Body of pancreas (tissue), 4 donors: ENCODE results near the gene CENPC. TPM values are rescaled to one million over a fixed set of nuclear protein-coding genes. Genes with fewer than 3 reads are reported as not detected.
A peak's percentile ranks its signal among the peaks of the same experiment; 100 is the strongest.

ENCODE experiments used
- ATAC-seq: fragments of 150-250 bp; one replicate; pipeline ENCODE4 v1.9.1; 2016
- DNase-seq, 4 donors: peaks; one replicate each; pipeline ENCODE4 v3.0.0-alpha.2; 2019
- H3K27ac ChIP-seq, 4 donors: fragments of 200-600 bp; sonication (generic); 1 replicate in 3 of 4; 2 replicates in 1 of 4; pipeline versions ENCODE4 v1.5.1 to v1.6.1; 2016 to 2019; ENCODE audit warnings: mild to moderate bottlenecking in 1 of 4, mixed read lengths in 1 of 4, moderate library complexity in 1 of 4
- H3K27me3 ChIP-seq, 2 donors: fragments of 200-600 bp; sonication (generic); one replicate each; pipeline ENCODE4 v1.6.0; 2016; ENCODE audit warnings: mild to moderate bottlenecking in 1 of 2
- H3K36me3 ChIP-seq, 2 donors: fragments of 200-600 bp; sonication (generic); replicated peaks in 1 of 2; 2 replicates each; pipeline ENCODE4 v1.5.1; 2016; ENCODE audit warnings: low read depth in 2 of 2; ENCODE audit not compliant: insufficient read depth in 1 of 2
- H3K4me1 ChIP-seq: fragments of 200-600 bp; sonication (generic); one replicate; pipeline ENCODE4 v1.6.0; 2016
- H3K4me3 ChIP-seq, 2 donors: fragments of 200-600 bp; sonication (generic); 1 replicate in 1 of 2; 2 replicates in 1 of 2; pipeline ENCODE4 v1.5.1; 2016 to 2019
- H3K9me3 ChIP-seq, 3 donors: fragments of 200-600 bp; sonication (generic); 1 replicate in 2 of 3; 2 replicates in 1 of 3; pipeline ENCODE4 v1.5.1; 2016
- CTCF ChIP-seq, 7 experiments: fragments of 450-650 bp in 4 of 7; fragments of 200-600 bp in 3 of 7; sonication (generic) in 3 of 7; IDR thresholded peaks; one replicate each; pipeline ENCODE4 v1.5.1; 2016 to 2019; ENCODE audit warnings: antibody characterized with exemption in 7 of 7
- POLR2A ChIP-seq, 3 donors: fragments of 450-650 bp; IDR thresholded peaks; one replicate each; pipeline ENCODE4 v1.6.1; 2016; ENCODE audit warnings: antibody characterized with exemption in 3 of 3, mild to moderate bottlenecking in 2 of 3
- WGBS, 2 donors: methylation state at CpG; one replicate each; pipeline ENCODE4 v1.1.5; 2017; 5-methylcytosine and 5-hydroxymethylcytosine counted together
- intact Hi-C: fragments of 100-400 bp; cut with DNase I; formaldehyde crosslinking; loops from one replicate; pipeline ENCODE4 v1.15.1; 2023
- total RNA-seq, 2 donors: library from RNA; depleted of rRNA; stranded (reverse); fragments of >200 nt; gene quantifications; one replicate each; pipeline ENCODE4 v1.1.0, GENCODE V29; 2016

CENPC gene
- total RNA-seq, result 10 to 100 TPM; 36.8 to 44.5 TPM

DNA sequence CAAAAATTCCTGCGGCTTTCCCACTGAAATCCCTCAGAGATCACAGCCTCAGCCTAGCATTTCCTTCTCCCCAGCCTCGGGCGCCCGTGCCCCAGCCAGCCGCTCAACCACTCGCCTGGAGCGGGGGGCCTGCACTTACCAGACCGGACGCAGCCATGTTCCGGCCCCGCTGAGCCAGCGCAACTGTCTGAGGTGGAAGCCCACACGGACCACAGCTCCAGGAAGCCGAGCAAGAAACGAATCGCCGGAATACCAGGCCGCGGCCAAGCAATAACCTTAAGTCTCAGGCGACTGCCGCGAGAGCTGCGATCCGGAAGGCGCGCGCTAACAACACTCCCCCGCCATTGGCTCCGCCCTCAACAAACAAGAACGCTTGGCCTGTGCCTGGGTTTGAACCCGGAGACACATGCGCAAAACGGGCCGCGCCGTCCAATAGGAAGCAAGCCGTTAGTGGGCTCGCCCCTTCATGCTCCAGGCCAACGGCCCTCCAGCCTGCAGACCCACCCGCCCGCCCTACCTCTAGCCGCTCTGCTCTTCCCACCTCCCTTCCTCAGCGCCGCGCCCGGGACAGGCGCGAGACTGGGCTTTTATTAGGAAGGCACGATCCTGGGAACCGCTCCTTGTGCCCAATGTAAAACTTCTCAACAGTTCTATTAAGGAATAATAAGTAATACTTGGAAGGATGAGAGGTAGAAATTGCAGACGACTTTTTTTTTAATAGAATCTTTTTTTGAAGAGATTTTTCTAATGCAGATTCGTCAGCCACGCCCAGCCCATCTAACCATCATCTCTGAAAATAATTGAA lies at the start of gene CENPC:
Gene CENPC, minus strand, starts transcription at position 305 of the 805 bp plus-strand sequence. Its CDS starts 148 bp downstream, at position 157.
- DNase-seq (peak; percentile 97 to 99 (median 98)), ATAC-seq (peak; percentile 98)
- intact Hi-C loops, result no loop called here
- 0 to 1% methylated on average over 23 to 53 of the region's 53 CpGs for WGBS, 2 donors
- Histone ChIP-seq H3K4me1 (peaks cover 28% of the 10 kb centered on the region), H3K9me3 (no peaks in the 10 kb centered on the region), H3K27me3 (no peaks in the 10 kb centered on the region), H3K4me3 (peak within 1 kb of the TSS; percentile 89 to 97), H3K27ac (peak within 1 kb of the TSS; percentile 69 to 97 (median 90)), H3K36me3 (no peaks in the 10 kb centered on the region)
- peak; percentile 81 to 98 (median 98) for TF ChIP-seq POLR2A (IDR thresholded peaks at IDR 0.05)
- peak in 1 of 7 experiments; percentile 10 for TF ChIP-seq CTCF (IDR thresholded peaks at IDR 0.05)

- 18 to 30% methylated on average over 2 of the region's 2 CpGs for WGBS, 2 donors
- intact Hi-C loops, result no loop called here
- DNase-seq (peak; percentile 19 to 46 (median 33)), ATAC-seq (peak; percentile 94)
- Histone ChIP-seq H3K27me3 (no peaks in the 10 kb centered on the region), H3K27ac (peak overlapping the region in 3 of 4 donors; percentile 16 to 35 (median 28)), H3K4me1 (peaks cover 17% of the 10 kb centered on the region), H3K36me3 (no peaks in the 10 kb centered on the region), H3K9me3 (no peaks in the 10 kb centered on the region), H3K4me3 (no peak overlapping the region)
- TF ChIP-seq POLR2A (IDR thresholded peaks at IDR 0.05) (no peak), CTCF (IDR thresholded peaks at IDR 0.05) (no peak)
Measured at GRCh38 chr4:67593741-67594175, 48.5 kb upstream of the CENPC start.

DNA sequence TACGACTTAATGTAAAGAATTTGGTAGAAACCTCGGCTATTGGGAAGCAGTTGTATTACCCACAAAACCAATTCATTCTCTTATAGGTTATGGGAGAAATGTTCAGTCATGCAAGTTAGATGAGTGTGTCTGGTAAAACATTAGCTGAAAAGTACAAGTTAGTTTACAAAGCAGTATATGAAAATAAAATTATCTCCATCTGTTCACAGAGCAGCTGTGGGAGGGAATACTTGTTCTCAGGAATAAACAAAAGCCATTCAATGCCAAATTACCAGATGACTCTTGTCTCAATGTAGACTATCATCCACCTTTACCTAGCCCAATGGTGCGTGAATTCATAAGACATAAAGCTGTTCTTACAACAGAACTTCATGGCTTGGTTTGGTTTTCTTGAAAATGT lies 41.9 kb upstream of the CENPC start:
- peak overlapping the region; percentile 5 to 52 (median 36) for H3K27ac ChIP-seq
- H3K4me1 ChIP-seq, result peaks cover 22% of the 10 kb centered on the region
- DNase-seq, result peak in 2 of 4 donors; percentile 21 to 22
- ATAC-seq, result peak; percentile 90
- H3K4me3 ChIP-seq, result no peak overlapping the region
- H3K9me3 ChIP-seq, result no peaks in the 10 kb centered on the region
- no peaks in the 10 kb centered on the region for H3K36me3 ChIP-seq
- no peak for TF ChIP-seq POLR2A (IDR thresholded peaks at IDR 0.05)
- intact Hi-C loops, result no loop called here
- H3K27me3 ChIP-seq, result no peaks in the 10 kb centered on the region
- 24 to 34% methylated on average over 3 of the region's 3 CpGs for WGBS, 2 donors

DNA sequence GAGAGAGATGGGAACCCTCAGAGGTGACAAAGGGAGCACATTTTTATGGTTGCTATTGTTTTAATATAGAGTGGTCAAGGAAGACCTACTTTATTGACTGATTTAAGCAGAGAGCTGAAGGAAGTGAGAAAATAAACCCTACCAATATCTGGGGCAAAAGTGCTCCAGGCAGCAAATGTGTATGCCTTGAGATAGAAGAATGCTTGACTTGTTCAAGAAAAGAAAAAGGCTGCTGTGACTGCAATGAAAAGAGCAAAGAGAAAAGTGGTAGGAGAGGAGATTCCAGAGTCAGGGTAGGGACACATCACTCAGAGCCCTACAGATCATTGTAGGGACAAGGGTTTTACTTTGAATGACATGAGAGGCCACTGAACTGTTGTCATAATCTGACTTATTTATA lies 39.2 kb upstream of the CENPC start:
- Histone ChIP-seq H3K9me3 (no peaks in the 10 kb centered on the region), H3K4me1 (peaks cover 22% of the 10 kb centered on the region), H3K27ac (no peak overlapping the region), H3K4me3 (no peak overlapping the region), H3K27me3 (no peaks in the 10 kb centered on the region), H3K36me3 (no peaks in the 10 kb centered on the region)
- ATAC-seq, result no peak
- TF ChIP-seq CTCF (IDR thresholded peaks at IDR 0.05), result no peak
- TF ChIP-seq POLR2A (IDR thresholded peaks at IDR 0.05), result no peak
- no peak for DNase-seq
- intact Hi-C loops, result no loop called here

DNA sequence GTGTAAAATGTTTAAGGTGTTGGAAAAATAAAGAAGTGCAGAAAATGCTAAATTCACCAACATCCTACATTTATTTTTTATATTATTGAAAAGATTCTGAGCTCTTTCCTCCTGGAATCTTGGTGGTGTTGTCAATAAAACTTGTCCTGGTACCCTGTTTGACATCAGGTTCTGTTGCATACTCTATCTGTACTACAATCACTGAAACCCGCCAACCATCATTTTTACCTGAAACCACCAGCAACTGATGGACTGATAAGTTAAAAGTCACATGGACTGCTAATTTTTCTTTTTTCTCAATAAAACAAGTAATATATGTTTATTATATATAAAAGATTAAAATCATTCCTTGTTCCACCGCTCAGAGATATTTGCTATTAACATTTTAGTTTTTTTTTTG lies 36.6 kb upstream of the CENPC start:
- Histone ChIP-seq H3K4me3 (no peak overlapping the region), H3K27me3 (no peaks in the 10 kb centered on the region), H3K36me3 (no peaks in the 10 kb centered on the region), H3K9me3 (no peaks in the 10 kb centered on the region), H3K4me1 (peaks cover 18% of the 10 kb centered on the region), H3K27ac (no peak overlapping the region)
- DNase-seq (no peak), ATAC-seq (no peak)
- no peak for TF ChIP-seq POLR2A (IDR thresholded peaks at IDR 0.05)
- intact Hi-C loops, result no loop called here
- WGBS, 2 donors, result 50 to 75% methylated on average over 2 of the region's 2 CpGs
